Upper lobe of right lung (tissue), 1 donor: ENCODE measurements around the gene ZNF777. TPM values are rescaled to one million over a fixed set of nuclear protein-coding genes. Genes with fewer than 3 reads are reported as not detected.

Experiments used
- ATAC-seq: fragments of 200-7000 bp; cut with Tn5 transposase; one replicate; pipeline ENCODE4 v1.9.1; 2020; ENCODE audit warnings: mild to moderate bottlenecking, moderate library complexity
- DNase-seq: peaks from one replicate; pipeline ENCODE4 v3.0.0-alpha.2; 2020
- H3K27ac ChIP-seq: fragments of 200-600 bp; one replicate; pipeline ENCODE4 v1.8.0; 2022
- H3K27me3 ChIP-seq: fragments of 200-600 bp; one replicate; pipeline ENCODE4 v1.8.0; 2022; ENCODE audit warnings: mild to moderate bottlenecking
- H3K36me3 ChIP-seq: fragments of 200-600 bp; one replicate; pipeline ENCODE4 v1.8.0; 2022
- H3K4me1 ChIP-seq: fragments of 200-600 bp; one replicate; pipeline ENCODE4 v1.8.0; 2022
- H3K4me3 ChIP-seq: fragments of 200-600 bp; one replicate; pipeline ENCODE4 v1.8.0; 2022; ENCODE audit warnings: mild to moderate bottlenecking
- H3K9me3 ChIP-seq: fragments of 200-600 bp; one replicate; pipeline ENCODE4 v1.8.0; 2022
- intact Hi-C: fragments of 100-400 bp; cut with DNase I; formaldehyde crosslinking; loops from one replicate; pipeline ENCODE4 v1.11.0; 2022
- total RNA-seq: library from RNA; stranded (reverse); fragmentation: NEBNext Ultra II Directional; extraction: Animal tissue kit (Norgen Biotek cat#: 25700); gene quantifications from one replicate; pipeline ENCODE4 v1.2.1, GENCODE V29; 2021
- TF ChIP-seq, protein P1 (sequence below): fragments of 200-600 bp; IDR thresholded peaks from one replicate; pipeline ENCODE4 v1.8.0; 2022; ENCODE audit warnings: antibody characterized with exemption
- donor health status: DM: no; HTN: yes; CAD: no; lungs with severe emphysema.

Gene ZNF777
- total RNA-seq, 1 donor from 2014 or later: 11.3 TPM

DNA sequence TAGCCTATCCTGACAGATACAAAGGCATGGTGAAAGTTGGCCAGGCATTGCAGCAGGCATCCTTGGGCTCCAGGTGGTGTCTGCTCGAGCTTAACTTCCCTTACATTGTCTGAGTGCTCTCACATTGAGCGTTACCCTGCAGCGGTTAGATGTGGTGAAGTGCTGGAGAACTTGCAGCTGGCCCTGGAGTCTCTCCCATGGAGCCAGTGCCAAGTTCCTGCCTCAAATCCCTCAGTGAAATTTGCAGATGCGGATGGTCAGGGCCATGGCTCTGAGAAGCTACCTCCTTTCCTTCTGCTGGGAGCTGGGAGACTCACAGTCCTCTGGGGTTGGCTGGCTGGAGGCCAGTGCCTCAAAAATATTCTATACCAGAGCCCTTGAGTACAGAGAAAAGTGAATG, 40.0 kb upstream of the ZNF777 start:
- intact Hi-C loops: no loop called here
- H3K4me1 ChIP-seq: peaks cover 8% of the 10 kb centered on the region
- no peak overlapping the region for H3K4me3 ChIP-seq
- no peaks in the 10 kb centered on the region for H3K27me3 ChIP-seq
- H3K9me3 ChIP-seq: no peaks in the 10 kb centered on the region
- H3K27ac ChIP-seq: no peak overlapping the region
- ATAC-seq: no peak
- TF ChIP-seq, protein P1, sequence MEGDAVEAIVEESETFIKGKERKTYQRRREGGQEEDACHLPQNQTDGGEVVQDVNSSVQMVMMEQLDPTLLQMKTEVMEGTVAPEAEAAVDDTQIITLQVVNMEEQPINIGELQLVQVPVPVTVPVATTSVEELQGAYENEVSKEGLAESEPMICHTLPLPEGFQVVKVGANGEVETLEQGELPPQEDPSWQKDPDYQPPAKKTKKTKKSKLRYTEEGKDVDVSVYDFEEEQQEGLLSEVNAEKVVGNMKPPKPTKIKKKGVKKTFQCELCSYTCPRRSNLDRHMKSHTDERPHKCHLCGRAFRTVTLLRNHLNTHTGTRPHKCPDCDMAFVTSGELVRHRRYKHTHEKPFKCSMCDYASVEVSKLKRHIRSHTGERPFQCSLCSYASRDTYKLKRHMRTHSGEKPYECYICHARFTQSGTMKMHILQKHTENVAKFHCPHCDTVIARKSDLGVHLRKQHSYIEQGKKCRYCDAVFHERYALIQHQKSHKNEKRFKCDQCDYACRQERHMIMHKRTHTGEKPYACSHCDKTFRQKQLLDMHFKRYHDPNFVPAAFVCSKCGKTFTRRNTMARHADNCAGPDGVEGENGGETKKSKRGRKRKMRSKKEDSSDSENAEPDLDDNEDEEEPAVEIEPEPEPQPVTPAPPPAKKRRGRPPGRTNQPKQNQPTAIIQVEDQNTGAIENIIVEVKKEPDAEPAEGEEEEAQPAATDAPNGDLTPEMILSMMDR: no peak
- no peak for DNase-seq
- H3K36me3 ChIP-seq: no peaks in the 10 kb centered on the region

- no peaks in the 10 kb centered on the region for H3K36me3 ChIP-seq
- ATAC-seq: no peak
- TF ChIP-seq, protein P1: no peak
- intact Hi-C loops: no loop called here
- H3K27me3 ChIP-seq: no peaks in the 10 kb centered on the region
- no peak overlapping the region for H3K4me3 ChIP-seq
- DNase-seq: no peak
- no peak overlapping the region for H3K27ac ChIP-seq
- peaks cover 15% of the 10 kb centered on the region for H3K4me1 ChIP-seq
- H3K9me3 ChIP-seq: no peaks in the 10 kb centered on the region
These were observed 39.3 kb upstream of the ZNF777 start for GRCh38 chr7:149500201-149500600.

GRCh38 chr7:149498811-149499210, 37.9 kb upstream of the ZNF777 start:
- Histone ChIP-seq H3K9me3 (no peaks in the 10 kb centered on the region), H3K27me3 (no peaks in the 10 kb centered on the region), H3K27ac (no peak overlapping the region), H3K4me1 (peaks cover 23% of the 10 kb centered on the region), H3K36me3 (peaks cover 5% of the 10 kb centered on the region), H3K4me3 (no peak overlapping the region)
- no peak for ATAC-seq
- DNase-seq: no peak
- TF ChIP-seq, protein P1: no peak
- intact Hi-C loops: no loop called here

DNA sequence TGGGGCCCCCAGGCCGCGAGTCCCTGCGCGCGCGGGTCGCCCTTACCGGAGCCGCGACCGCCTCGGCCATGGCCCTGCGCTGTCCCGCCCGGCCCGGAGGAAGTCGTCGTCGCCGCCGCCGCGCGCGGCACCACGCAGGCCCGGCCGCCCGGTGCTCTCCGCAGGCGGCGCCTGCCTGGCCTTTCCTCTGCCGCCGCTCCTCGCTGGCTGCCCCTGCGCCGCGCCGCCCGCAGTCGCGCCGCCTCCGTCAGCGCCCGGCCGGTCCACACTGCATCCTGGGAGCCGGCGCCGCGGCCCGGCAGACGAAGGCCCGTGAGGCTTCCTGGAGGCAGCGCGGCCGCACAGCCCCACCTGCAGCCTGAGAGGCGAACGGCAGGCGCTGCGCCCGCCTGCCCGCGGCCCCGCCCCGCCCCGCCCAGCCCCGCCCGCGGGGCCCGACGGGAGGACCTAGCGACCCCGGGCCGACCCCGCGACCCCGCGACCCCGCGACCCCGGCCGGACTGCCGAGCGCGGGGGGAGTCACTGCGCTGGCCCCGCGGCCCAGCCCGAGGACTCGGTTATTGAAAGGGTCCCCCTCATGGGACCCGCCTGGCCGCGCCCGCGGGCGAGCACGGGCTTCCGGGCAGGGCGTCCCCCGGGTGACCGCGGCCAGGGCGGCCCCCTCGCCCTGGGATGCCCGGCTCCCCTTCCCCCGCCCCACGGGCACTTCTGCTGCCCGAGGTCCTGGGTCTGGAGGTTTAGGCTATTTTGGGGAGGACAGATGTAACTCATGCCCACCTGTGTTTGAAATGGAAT, 36.8 kb upstream of the ZNF777 start, which contains the start of gene ZNF746:
ZNF746 (minus strand) TSS at position 343 of the 795 bp plus-strand sequence; CDS start at position 70, 273 bp downstream.
- Histone ChIP-seq H3K27me3 (no peaks in the 10 kb centered on the region), H3K4me1 (peaks cover 23% of the 10 kb centered on the region), H3K36me3 (peaks cover 17% of the 10 kb centered on the region), H3K27ac (peak within 1 kb of the TSS; percentile 86), H3K9me3 (no peaks in the 10 kb centered on the region), H3K4me3 (peak within 1 kb of the TSS; percentile 73)
- intact Hi-C loops: no loop called here
- ATAC-seq (peak; percentile 97), DNase-seq (peak; percentile 94)
- TF ChIP-seq, protein P1: peak; percentile 40

GRCh38 chr7:149496642-149497391, 36.0 kb upstream of the ZNF777 start:
- Histone ChIP-seq H3K27ac (peak overlapping the region; percentile 86), H3K27me3 (no peaks in the 10 kb centered on the region), H3K9me3 (no peaks in the 10 kb centered on the region), H3K4me1 (peaks cover 23% of the 10 kb centered on the region), H3K36me3 (peaks cover 25% of the 10 kb centered on the region), H3K4me3 (peak overlapping the region; percentile 73)
- ATAC-seq (peak; percentile 39), DNase-seq (peak; percentile 85)
- TF ChIP-seq, protein P1: no peak
- intact Hi-C loops: no loop called here
